ENCODE results near the gene HMGCR. TPM values are rescaled to one million over a fixed set of nuclear protein-coding genes. Genes with fewer than 3 reads are reported as not detected.
A peak's percentile ranks its signal among the peaks of the same experiment; 100 is the strongest.

Gene HMGCR
- total and polyA plus RNA-seq, 2 experiments from 2014 or later = 72.2 to 331 TPM

- H3K27me3 ChIP-seq (ENCODE audit: insufficient read depth) = no peaks in the 10 kb centered on the region
- H3K79me2 ChIP-seq (replicated peaks; ENCODE audit: insufficient read depth) = peaks cover 88% of the 10 kb centered on the region
- H4K20me1 ChIP-seq (replicated peaks; ENCODE audit: insufficient read depth) = peaks cover 48% of the 10 kb centered on the region
- TF ChIP-seq REST (IDR thresholded peaks at IDR 0.05; ENCODE audit: unreplicated experiment) (no peak), ETS1 (IDR thresholded peaks at IDR 0.05) (no peak), ZNF331 (CRISPR knock-in tag; IDR thresholded peaks at IDR 0.05; ENCODE audit: low read depth) (no peak), EZH2 (IDR thresholded peaks at IDR 0.05; ENCODE audit: low read depth, unreplicated experiment) (no peak), CTCF (conservative IDR thresholded peaks at IDR 0.05; ENCODE audit: low read depth in 2 of 2) (no peak), EZH2phosphoT487 (IDR thresholded peaks at IDR 0.05; ENCODE audit: unreplicated experiment) (no peak), JUNB (IDR thresholded peaks at IDR 0.05; ENCODE audit: unreplicated experiment) (no peak), CREB1 (CRISPR knock-in tag; IDR thresholded peaks at IDR 0.05; ENCODE audit: low read depth) (no peak), STAT1 (IDR thresholded peaks at IDR 0.05; ENCODE audit: unreplicated experiment) (no peak), NANOG (IDR thresholded peaks at IDR 0.05; ENCODE audit: borderline replicate concordance) (no peak), ZNF114 (CRISPR knock-in tag; IDR thresholded peaks at IDR 0.05) (no peak), POLR2AphosphoS5 (IDR thresholded peaks at IDR 0.05; ENCODE audit: low read depth) (no peak)
- H3K27ac Mint-ChIP-seq = no peak overlapping the region; the same call in 1 of the 2 replicates
- peaks cover 21% of the 10 kb centered on the region for H3K4me1 Mint-ChIP-seq
- no peaks in the 10 kb centered on the region for H3K27me3 Mint-ChIP-seq (ENCODE audit: insufficient read depth, low read depth, poor library complexity)
- H3K4me3 Mint-ChIP-seq = peak overlapping the region; percentile 39
- H3K4me2 ChIP-seq = peak overlapping the region; percentile 75
- no peak for ATAC-seq
- DNase-seq (ENCODE audit: low spot score) = no peak
- no peaks in the 10 kb centered on the region for H3K9me3 Mint-ChIP-seq
- H3K36me3 ChIP-seq (ENCODE audit: insufficient read depth) = peaks cover 31% of the 10 kb centered on the region
- H3K36me3 Mint-ChIP-seq (ENCODE audit: low read depth) = peaks cover 48% of the 10 kb centered on the region
- no peaks in the 10 kb centered on the region for H3K9me2 ChIP-seq (ENCODE audit: insufficient read depth)
- peak overlapping the region; percentile 38 for H3K4me3 ChIP-seq
- H3K4me1 ChIP-seq (ENCODE audit: insufficient read depth) = peaks cover 1% of the 10 kb centered on the region; the same call in 1 of the 2 replicates
- no peaks in the 10 kb centered on the region for H3F3A ChIP-seq (replicated peaks; ENCODE audit: low read depth)
- H3K27ac ChIP-seq (ENCODE audit: low read depth) = 0 out of 2 replicates have a peak overlapping the region, but pooled peaks have one; percentile 11
- no peak overlapping the region for H2AFZ ChIP-seq
Observed at GRCh38 chr5:75340714-75341478, 3.9 kb downstream of the HMGCR start.

Data from GM23338 (cell line).